Measurements from ENCODE around the gene EIF1AD. TPM values are rescaled to one million over a fixed set of nuclear protein-coding genes. Genes with fewer than 3 reads are reported as not detected.

Gene EIF1AD
- total and polyA plus RNA-seq, 8 donors: 9.5 to 16.0 (median 12.2) TPM

DNA sequence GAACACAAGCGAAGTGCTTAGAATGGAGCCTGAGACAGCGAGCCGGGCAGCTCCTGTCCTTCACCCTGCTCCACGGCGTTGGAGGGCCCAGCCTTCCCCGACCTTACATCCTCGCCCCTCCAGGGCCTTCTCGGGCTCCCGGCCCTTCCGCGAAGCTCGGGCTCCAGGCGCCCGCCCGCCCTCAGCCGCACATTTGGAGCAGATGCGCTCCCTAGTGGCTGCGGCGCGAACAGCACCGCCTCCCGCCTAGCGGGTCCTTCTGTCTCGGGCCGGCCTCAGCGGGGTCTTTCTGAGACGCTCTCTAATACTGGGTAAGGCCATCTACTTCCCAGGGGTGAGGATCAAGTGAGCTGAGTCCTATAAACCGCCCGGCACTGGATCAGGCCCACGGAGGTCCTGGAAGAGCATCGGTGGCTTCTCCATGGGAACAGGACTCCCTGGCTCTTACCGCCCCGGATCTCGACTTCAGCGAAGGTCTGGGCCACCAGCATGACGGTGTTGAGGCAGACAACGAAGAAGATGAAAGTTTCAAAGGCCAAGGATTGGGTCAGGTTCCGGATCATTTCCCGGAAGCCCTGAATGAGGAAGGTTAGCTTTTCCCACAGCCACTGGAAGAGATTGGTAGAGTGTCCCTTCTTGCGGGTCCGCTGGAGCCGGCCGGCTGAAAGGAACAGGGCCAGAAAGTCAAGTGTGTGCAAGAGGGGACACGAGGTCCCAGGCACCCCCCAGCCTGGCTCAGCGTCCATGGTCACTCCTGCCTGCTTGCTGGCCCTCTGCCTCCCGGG is 20.6 kb upstream of the EIF1AD start:
- TF ChIP-seq, protein P1, sequence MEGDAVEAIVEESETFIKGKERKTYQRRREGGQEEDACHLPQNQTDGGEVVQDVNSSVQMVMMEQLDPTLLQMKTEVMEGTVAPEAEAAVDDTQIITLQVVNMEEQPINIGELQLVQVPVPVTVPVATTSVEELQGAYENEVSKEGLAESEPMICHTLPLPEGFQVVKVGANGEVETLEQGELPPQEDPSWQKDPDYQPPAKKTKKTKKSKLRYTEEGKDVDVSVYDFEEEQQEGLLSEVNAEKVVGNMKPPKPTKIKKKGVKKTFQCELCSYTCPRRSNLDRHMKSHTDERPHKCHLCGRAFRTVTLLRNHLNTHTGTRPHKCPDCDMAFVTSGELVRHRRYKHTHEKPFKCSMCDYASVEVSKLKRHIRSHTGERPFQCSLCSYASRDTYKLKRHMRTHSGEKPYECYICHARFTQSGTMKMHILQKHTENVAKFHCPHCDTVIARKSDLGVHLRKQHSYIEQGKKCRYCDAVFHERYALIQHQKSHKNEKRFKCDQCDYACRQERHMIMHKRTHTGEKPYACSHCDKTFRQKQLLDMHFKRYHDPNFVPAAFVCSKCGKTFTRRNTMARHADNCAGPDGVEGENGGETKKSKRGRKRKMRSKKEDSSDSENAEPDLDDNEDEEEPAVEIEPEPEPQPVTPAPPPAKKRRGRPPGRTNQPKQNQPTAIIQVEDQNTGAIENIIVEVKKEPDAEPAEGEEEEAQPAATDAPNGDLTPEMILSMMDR (IDR thresholded peaks at IDR 0.05): peak; percentile 81 to 99 (median 98)
- Histone ChIP-seq H3K27me3 (no peaks in the 10 kb centered on the region), H3K4me1 (peaks cover 0 to 3% (median 0%) of the 10 kb centered on the region in 3 donors), H3K9me3 (no peaks in the 10 kb centered on the region), H3K36me3 (no peaks in the 10 kb centered on the region), H3K27ac (no peak overlapping the region), H3K4me3 (peak overlapping the region in 1 of 4 donors; percentile 26)
- peak; percentile 85 to 97 (median 94) for ATAC-seq
- FAIRE-seq: no peak
- intact Hi-C loops (cut with DNase I): no loop called here
- DNase-seq: peak; percentile 37 to 94 (median 74)
- 13 to 19% methylated on average over 42 to 46 of the region's 46 CpGs for WGBS, 2 donors

DNA sequence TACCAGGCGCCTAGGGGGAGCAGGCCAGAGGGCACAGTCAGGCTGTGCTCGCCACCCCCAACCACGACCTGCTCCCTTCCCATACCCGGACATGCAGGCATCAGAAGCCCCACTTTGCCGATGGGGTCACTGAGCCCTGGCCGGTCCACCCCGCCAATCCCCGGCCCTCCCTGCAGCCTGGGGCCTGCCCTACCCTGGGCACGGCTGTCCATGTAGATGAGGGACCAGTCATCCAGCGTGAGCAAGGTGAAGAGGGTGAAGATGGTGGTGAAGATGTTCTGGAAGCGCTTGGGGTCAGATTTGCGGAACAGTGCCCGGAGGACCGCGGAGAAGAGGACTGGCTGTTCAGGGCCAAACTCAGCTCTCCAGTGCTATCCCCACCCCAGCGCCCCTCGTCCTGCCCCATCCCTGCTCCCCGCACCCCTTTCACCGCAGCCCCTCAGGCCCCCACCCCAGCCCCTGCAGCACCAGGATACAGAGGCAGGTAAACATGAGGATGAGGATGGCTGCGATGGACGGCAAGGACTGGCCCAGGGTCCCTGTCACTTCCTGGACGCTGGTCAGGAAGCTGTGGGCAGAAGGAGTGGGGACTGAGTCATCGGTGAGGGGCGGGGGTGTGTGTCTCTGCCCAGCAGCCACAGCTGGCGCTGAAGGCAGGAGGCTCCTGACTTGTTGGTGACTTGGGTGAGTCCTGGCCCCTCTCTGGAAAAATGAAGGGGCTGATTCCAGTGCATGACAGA is 18.8 kb upstream of the EIF1AD start:
- Histone ChIP-seq H3K27me3 (no peaks in the 10 kb centered on the region), H3K4me3 (no peak overlapping the region), H3K36me3 (no peaks in the 10 kb centered on the region), H3K4me1 (peaks cover 0 to 3% (median 0%) of the 10 kb centered on the region in 3 donors), H3K9me3 (no peaks in the 10 kb centered on the region), H3K27ac (no peak overlapping the region)
- TF ChIP-seq, protein P1 (IDR thresholded peaks at IDR 0.05): no peak
- peak in 2 of 4 donors; percentile 53 to 54 for ATAC-seq
- DNase-seq: no peak
- 77 to 86% methylated on average over 24 to 25 of the region's 25 CpGs for WGBS, 2 donors
- FAIRE-seq: no peak
- intact Hi-C loops (cut with DNase I): no loop called here

DNA sequence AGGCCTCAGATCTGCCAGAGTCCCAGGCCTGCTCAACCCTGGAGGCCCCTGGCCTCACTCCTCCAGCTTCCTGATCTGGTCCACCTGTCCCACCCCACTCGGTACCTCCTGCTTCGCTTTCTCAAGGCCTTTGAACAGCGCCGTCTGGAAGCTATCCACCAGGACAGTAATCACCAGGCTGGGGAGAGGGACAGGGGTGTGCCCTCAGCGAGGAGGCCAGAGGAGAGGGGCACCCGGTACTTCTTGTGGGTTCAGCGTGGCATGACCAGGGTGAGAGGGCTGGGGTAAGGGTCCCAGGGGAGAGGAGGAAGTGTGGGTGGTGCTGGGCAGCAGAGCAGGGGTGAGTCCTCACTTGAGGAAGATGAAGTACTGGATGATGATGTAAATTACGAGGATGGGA is 18.3 kb upstream of the EIF1AD start:
- Histone ChIP-seq H3K36me3 (no peaks in the 10 kb centered on the region), H3K4me3 (no peak overlapping the region), H3K4me1 (peaks cover 0 to 3% (median 0%) of the 10 kb centered on the region in 3 donors), H3K9me3 (no peaks in the 10 kb centered on the region), H3K27me3 (no peaks in the 10 kb centered on the region), H3K27ac (no peak overlapping the region)
- FAIRE-seq: no peak
- DNase-seq: no peak
- TF ChIP-seq, protein P1 (IDR thresholded peaks at IDR 0.05): no peak
- intact Hi-C loops (cut with DNase I): no loop called here
- WGBS, 2 donors: 74 to 79% methylated on average over 8 of the region's 8 CpGs
- ATAC-seq: no peak

DNA sequence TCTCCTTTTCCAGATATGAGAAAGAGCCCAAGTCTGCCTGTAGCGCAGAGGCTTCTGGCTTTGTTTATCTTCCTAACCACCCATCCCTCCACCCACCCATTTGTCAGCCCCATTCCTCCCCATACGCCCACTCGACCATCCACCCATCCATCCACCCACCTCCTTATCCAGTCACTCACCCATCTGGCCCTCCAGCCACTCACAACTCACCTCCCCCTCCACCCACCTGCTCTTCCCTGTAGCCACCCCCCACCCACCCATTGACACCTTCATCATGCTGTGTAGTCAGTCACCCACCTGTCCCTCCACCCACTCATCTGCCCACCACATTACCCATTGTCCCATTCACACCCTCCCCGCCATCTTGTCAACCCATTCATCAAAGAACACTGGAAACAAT is 15.4 kb upstream of the EIF1AD start:
- WGBS, 2 donors: 80 to 82% methylated on average over 4 of the region's 4 CpGs
- Histone ChIP-seq H3K27me3 (peaks cover 0 to under 1% (median 0%) of the 10 kb centered on the region in 4 donors), H3K4me1 (no peaks in the 10 kb centered on the region), H3K36me3 (no peaks in the 10 kb centered on the region), H3K4me3 (no peak overlapping the region), H3K27ac (no peak overlapping the region), H3K9me3 (no peaks in the 10 kb centered on the region)
- no peak for FAIRE-seq
- TF ChIP-seq, protein P1 (IDR thresholded peaks at IDR 0.05): no peak
- intact Hi-C loops (cut with DNase I): no loop called here
- no peak for DNase-seq
- ATAC-seq: no peak

Data from pancreas (tissue), 10 donors.